Caco-2 (cell line): Measurements from ENCODE around the gene VSIR. TPM values are rescaled to one million over a fixed set of nuclear protein-coding genes. Genes with fewer than 3 reads are reported as not detected.

Source experiments
- BruUV-seq: library from RNA; stranded (reverse); fragments of 400-500 nt; replicated peaks from 2 replicates; lab custom pipeline; 2021; lab: Mats Ljungman, UMichigan
- CTCF ChIA-PET: fragments of 300-600 bp; sonication (Branson Sonifier 250); formaldehyde crosslinking; loops from one replicate; lab custom pipeline; 2022; ENCODE audit warnings: antibody characterized with exemption; lab: Charles Lee
- POLR2A ChIA-PET: fragments of 300-600 bp; sonication (Branson Sonifier 250); formaldehyde crosslinking; loops from one replicate; lab custom pipeline; 2022; ENCODE audit warnings: antibody characterized with exemption; lab: Charles Lee
- DNase-seq, 2 experiments: peaks; one replicate each; pipeline versions ENCODE4 v3.0.0 to v3.0.0-alpha.2; 2020 to 2022
- H3K27me3 ChIP-seq: replicated peaks from 2 replicates; pipeline ENCODE4 v1.6.0; 2011; ENCODE audit warnings: low read length; ENCODE audit not compliant: control insufficient read depth, insufficient read depth
- H3K36me3 ChIP-seq: 2 replicates; pipeline ENCODE4 v1.5.1; 2011; ENCODE audit warnings: low read length; ENCODE audit not compliant: control insufficient read depth, insufficient read depth
- H3K4me1 ChIP-seq: fragments of 250-450 bp; sonication (Bioruptor Pico); 2 replicates; pipeline ENCODE4 v1.5.1; 2020; ENCODE audit warnings: mild to moderate bottlenecking
- H3K4me3 ChIP-seq: 2 replicates; pipeline ENCODE4 v1.5.1; 2011; ENCODE audit warnings: low read depth, mild to moderate bottlenecking, control low read depth, low read length
- H3K9me3 ChIP-seq: fragments of 250-450 bp; sonication (Bioruptor Pico); 2 replicates; pipeline ENCODE4 v1.5.1; 2020; ENCODE audit warnings: mild to moderate bottlenecking, moderate library complexity
- H3K27ac Mint-ChIP-seq: one replicate; pipeline ENCODE4 v1.8.0; 2022; ENCODE audit warnings: mixed read lengths; ENCODE audit not compliant: unreplicated experiment
- H3K27me3 Mint-ChIP-seq: one replicate; pipeline ENCODE4 v1.8.0; 2022; ENCODE audit warnings: mixed read lengths; ENCODE audit not compliant: insufficient read depth, unreplicated experiment
- H3K36me3 Mint-ChIP-seq: one replicate; pipeline ENCODE4 v1.8.0; 2022; ENCODE audit warnings: mild to moderate bottlenecking, mixed read lengths; ENCODE audit not compliant: insufficient read depth, unreplicated experiment
- H3K4me1 Mint-ChIP-seq: one replicate; pipeline ENCODE4 v1.8.0; 2022; ENCODE audit warnings: low read depth, mixed read lengths; ENCODE audit not compliant: unreplicated experiment
- H3K4me3 Mint-ChIP-seq: one replicate; pipeline ENCODE4 v1.8.0; 2022; ENCODE audit warnings: mild to moderate bottlenecking, moderate library complexity, mixed read lengths; ENCODE audit not compliant: unreplicated experiment
- H3K9me3 Mint-ChIP-seq: one replicate; pipeline ENCODE4 v1.8.0; 2022; ENCODE audit warnings: mixed read lengths; ENCODE audit not compliant: unreplicated experiment
- CTCF ChIP-seq, 2 experiments: fragments of 200-600 bp in 1 of 2; IDR thresholded peaks; 1 replicate in 1 of 2; 2 replicates in 1 of 2; pipeline versions ENCODE4 v1.5.1 to v1.8.0; 2011 to 2022; ENCODE audit warnings: antibody characterized with exemption in 1 of 2, control low read depth in 1 of 2, inconsistent platforms in 1 of 2, low read depth in 1 of 2, low read length in 1 of 2, mild to moderate bottlenecking in 1 of 2, moderate library complexity in 1 of 2; ENCODE audit not compliant: insufficient read depth in 1 of 2, severe bottlenecking in 1 of 2, unreplicated experiment in 1 of 2
- intact Hi-C: fragments of 100-400 bp; cut with micrococcal nuclease; formaldehyde crosslinking; loops from one replicate; pipeline ENCODE4 v1.10.0; 2022; ENCODE audit not compliant: unreplicated experiment
- total RNA-seq: library from RNA; stranded (reverse); gene quantifications from 2 replicates; pipeline ENCODE4 v1.2.3, GENCODE V29; 2022

The VSIR gene
- total RNA-seq, 1 experiment from 2014 or later: 44.0 TPM

- no TSS peak for BruUV-seq
- no peaks in the 10 kb centered on the region for H3K36me3 Mint-ChIP-seq
These were observed 52.0 kb downstream of the VSIR start for GRCh38 chr10:71721313-71721712.

GRCh38 chr10:71720288-71720687 is 53.0 kb downstream of the VSIR start:
- 0 out of 2 replicates have a peak, but pooled peaks cover 1% of the 10 kb centered on the region for H3K27me3 ChIP-seq
- Mint-ChIP-seq H3K4me3 (no peak overlapping the region), H3K4me1 (no peaks in the 10 kb centered on the region), H3K27me3 (no peaks in the 10 kb centered on the region), H3K36me3 (no peaks in the 10 kb centered on the region), H3K27ac (no peak overlapping the region), H3K9me3 (peaks cover 8% of the 10 kb centered on the region)
- POLR2A ChIA-PET: no interaction called here
- BruUV-seq: no TSS peak
- no peaks in the 10 kb centered on the region for H3K9me3 ChIP-seq
- TF ChIP-seq CTCF (IDR thresholded peaks at IDR 0.05; ENCODE audit: insufficient read depth in 1 of 2, low read depth in 1 of 2, low read length in 1 of 2, severe bottlenecking in 1 of 2, unreplicated experiment in 1 of 2): no peak
- H3K36me3 ChIP-seq: no peaks in the 10 kb centered on the region
- CTCF ChIA-PET: interaction anchor here (0.5 to 1.8 kb wide), 4 partner anchors 12 to 328 kb away, joined by 3 to 5 read pairs (median 5); partner anchors contain the start of gene VSIR
- H3K4me1 ChIP-seq: no peaks in the 10 kb centered on the region
- intact Hi-C loops: no loop called here
- DNase-seq: no peak
- H3K4me3 ChIP-seq: no peak overlapping the region

More at GRCh38 chr10:71721313-71721712, 52.0 kb downstream of the VSIR start:
- ChIA-PET CTCF (no interaction called here), POLR2A (no interaction called here)
- Histone ChIP-seq H3K27me3 (0 out of 2 replicates have a peak, but pooled peaks cover 1% of the 10 kb centered on the region), H3K4me1 (peaks cover 2% of the 10 kb centered on the region; the same call in 1 of the 2 replicates), H3K9me3 (no peaks in the 10 kb centered on the region), H3K4me3 (no peak overlapping the region), H3K36me3 (no peaks in the 10 kb centered on the region)
- no peak for DNase-seq
- intact Hi-C loops: no loop called here
- no peak overlapping the region for H3K4me3 Mint-ChIP-seq
- TF ChIP-seq CTCF (IDR thresholded peaks at IDR 0.05; ENCODE audit: insufficient read depth in 1 of 2, low read depth in 1 of 2, low read length in 1 of 2, severe bottlenecking in 1 of 2, unreplicated experiment in 1 of 2): no peak
- H3K27ac Mint-ChIP-seq: no peak overlapping the region
- no peaks in the 10 kb centered on the region for H3K27me3 Mint-ChIP-seq
- H3K4me1 Mint-ChIP-seq: peaks cover 8% of the 10 kb centered on the region
- peaks cover 8% of the 10 kb centered on the region for H3K9me3 Mint-ChIP-seq

DNA sequence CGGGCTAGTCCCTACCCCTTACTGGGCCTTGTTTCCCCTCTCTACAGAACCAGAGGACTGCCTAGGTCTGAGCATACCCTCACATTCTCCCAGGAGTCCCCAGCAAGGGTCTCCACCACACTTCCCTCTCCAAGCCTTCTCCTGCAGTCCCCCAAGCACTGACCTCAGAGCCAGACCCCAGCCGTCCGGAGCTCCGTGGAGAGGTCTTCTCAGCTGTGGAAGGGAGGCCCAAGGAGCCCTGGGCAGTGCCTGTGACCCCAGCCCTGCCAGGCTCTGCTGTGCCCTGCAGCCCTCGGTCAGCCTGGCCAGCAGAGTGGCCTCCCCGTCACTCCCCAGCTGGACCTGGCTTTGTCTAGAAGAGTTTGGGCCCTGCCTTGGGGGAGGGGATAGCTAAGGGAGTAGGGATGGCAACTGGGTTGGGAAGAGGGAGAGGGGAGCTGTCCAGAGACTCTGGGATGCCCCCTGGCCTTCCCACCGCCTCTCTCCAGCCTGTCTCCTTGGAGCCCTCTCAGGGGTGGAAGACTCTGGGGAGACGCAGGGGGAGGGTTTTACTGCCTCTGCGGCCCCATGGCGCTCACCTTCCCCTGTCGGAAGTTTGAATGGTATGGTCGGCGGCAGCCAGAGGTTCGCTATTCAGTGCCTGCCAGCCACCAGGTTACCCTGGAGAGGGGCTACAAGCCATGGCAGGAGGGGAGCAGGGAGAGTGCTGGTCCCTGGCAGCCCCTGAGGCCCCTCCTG is 53.7 kb downstream of the VSIR start, which contains the start of gene C10orf105:
C10orf105 (minus strand) TSS at position 315 of the 738 bp plus-strand sequence. CDS start 3,441 bp downstream, outside the sequence.
- no peak within 1 kb of the TSS for H3K4me3 ChIP-seq
- intact Hi-C loops: no loop called here
- no peaks in the 10 kb centered on the region for H3K36me3 Mint-ChIP-seq
- H3K4me3 Mint-ChIP-seq: no peak within 1 kb of the TSS
- CTCF ChIA-PET: interaction anchor here (0.5 to 1.8 kb wide), 6 partner anchors 11 to 329 kb away, joined by 3 to 6 read pairs (median 5); partner anchors contain the start of gene VSIR
- POLR2A ChIA-PET: no interaction called here
- no peaks in the 10 kb centered on the region for H3K9me3 ChIP-seq
- H3K27ac Mint-ChIP-seq: no peak within 1 kb of the TSS
- DNase-seq: no peak
- H3K27me3 Mint-ChIP-seq: no peaks in the 10 kb centered on the region
- no peak for TF ChIP-seq CTCF (IDR thresholded peaks at IDR 0.05; ENCODE audit: insufficient read depth in 1 of 2, low read depth in 1 of 2, low read length in 1 of 2, severe bottlenecking in 1 of 2, unreplicated experiment in 1 of 2)
- H3K9me3 Mint-ChIP-seq: peaks cover 8% of the 10 kb centered on the region
- no TSS peak for BruUV-seq
- no peaks in the 10 kb centered on the region for H3K36me3 ChIP-seq
- 0 out of 2 replicates have a peak, but pooled peaks cover 1% of the 10 kb centered on the region for H3K27me3 ChIP-seq
- H3K4me1 ChIP-seq: no peaks in the 10 kb centered on the region
- H3K4me1 Mint-ChIP-seq: no peaks in the 10 kb centered on the region
